ENCODE data around the gene CAMK1D.

- no peak for TF ChIP-seq ARNTL (CRISPR knock-in tag; IDR thresholded peaks at IDR 0.05; ENCODE audit: borderline replicate concordance, low read depth)
- TF ChIP-seq PATZ1 (CRISPR knock-in tag; IDR thresholded peaks at IDR 0.05; ENCODE audit: borderline replicate concordance): no peak
- no peak for TF ChIP-seq TOX (CRISPR knock-in tag; IDR thresholded peaks at IDR 0.05; ENCODE audit: borderline replicate concordance)
- TF ChIP-seq CREB5 (CRISPR knock-in tag; IDR thresholded peaks at IDR 0.05; ENCODE audit: low read depth): no peak
Measured at GRCh38 chr10:12723220-12723619, 373.9 kb downstream of the CAMK1D start.

Measured in SK-N-SH treated with all-trans-retinoic acid at 6 μM for 48 hours (cell line).